HG03520 (cell line): ENCODE data around the gene SYT3.
"Not testable (repeated sequence)": the region's sequence is repeated elsewhere in the genome, so short reads cannot be mapped to it uniquely, and the experiment has no call there.

Experiments used
- ATAC-seq: cut with Tn5 transposase; IDR thresholded peaks from one replicate; pipeline ENCODE4 v1.9.1; 2021; ENCODE audit warnings: mild to moderate bottlenecking, moderate library complexity; ENCODE audit not compliant: unreplicated experiment

SYT3 gene

DNA sequence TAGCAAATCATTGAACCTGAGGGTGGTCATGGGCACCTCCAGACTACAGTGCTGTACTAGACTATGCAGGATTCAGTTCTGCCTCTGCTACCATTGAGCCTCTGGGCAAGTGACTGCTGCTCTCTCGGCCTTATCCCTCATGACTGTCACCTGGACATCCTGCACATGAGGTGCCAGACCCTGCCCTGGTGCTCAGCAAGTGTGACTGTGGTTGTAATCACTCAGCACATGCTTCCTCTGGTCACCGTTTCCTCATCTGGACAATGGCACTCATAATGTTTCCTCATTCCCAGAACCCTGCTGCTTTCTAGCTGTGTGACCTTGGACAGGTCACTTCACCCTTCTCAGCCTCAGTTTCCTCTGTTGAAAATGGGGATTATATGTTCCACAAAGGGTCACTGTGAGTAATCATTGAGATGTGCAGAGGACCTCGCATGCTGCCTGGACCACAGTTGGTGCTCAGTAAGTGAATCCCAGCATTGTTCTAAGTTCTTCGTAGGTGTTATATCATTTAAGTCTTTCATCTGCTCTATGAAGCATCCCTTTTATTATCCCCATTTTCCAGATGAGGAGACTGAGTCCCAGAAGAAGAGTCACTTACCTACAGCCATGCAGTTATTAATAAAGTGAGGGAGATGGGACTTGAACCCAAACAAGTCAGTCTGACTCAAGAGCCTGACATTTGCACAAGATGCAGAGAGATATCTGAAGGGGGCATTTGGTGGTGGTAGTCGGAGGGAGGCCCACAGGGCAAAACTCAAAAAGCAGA is 3.2 kb downstream of the SYT3 start:
- ATAC-seq = no peak

GRCh38 chr19:50633973-50634372 is 5.7 kb downstream of the SYT3 start:
- ATAC-seq = no peak

DNA sequence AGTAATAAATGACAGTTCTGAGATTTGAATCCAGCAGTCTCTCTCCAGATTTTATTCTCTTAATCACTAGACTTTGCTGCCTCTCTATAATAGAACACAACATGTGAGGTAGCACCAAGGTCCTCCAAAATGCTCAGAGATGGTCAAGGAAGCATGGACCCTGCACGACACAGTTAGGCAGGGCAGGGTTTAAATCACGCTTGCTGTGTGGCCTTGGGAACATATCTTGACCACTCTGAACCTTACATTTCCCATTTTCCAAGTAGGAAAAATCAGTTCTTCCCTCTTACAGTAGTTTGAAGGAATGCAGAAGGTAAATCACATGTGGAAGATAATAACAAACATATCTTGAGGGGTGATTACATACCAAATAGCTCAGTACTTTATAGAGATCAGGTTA is 6.3 kb downstream of the SYT3 start:
- ATAC-seq = no peak

GRCh38 chr19:50632151-50632835 is 7.4 kb downstream of the SYT3 start:
- no peak for ATAC-seq

DNA sequence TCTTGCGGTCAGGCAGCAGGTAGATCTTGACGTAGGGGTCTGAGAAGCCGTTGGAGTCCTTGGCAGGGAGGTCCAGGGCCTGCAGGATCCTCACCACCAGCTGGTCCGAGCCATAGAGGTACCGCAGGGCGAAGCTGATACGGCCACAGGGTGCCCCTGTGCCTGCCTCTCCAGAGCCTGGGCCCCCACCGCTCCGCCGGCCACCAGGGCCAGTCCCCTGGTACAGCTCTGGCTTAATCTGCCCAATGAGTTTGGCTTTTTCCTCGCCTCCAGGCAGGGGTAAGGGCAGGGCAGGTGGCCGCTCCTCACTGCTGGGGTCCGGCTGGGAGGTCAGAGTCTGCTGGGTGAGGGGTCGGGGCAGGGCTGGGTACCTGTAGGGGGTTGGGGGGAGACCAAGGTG is 9.9 kb downstream of the SYT3 start:
- ATAC-seq = no peak

DNA sequence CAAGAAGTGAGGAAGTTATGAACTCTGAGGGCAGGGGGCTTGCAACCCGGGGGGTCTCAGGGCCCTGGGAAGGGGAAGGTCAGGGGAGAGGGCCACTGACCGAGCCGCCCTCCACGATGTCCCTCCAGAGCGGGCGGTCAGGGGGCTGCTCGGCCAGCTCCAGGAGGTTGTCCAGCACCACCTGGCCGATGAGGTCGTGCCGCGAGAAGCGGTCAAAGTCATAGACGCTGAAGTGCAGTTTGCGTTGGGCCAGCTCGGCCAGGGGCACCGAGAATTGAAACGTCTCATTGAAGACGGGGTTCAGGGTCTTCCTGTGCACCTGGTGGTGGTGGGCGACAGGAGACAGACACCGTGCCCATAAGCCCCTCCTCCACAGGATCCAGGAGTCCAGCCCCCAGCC is 10.5 kb downstream of the SYT3 start:
- no peak for ATAC-seq

- ATAC-seq = no peak
These were observed 11.1 kb downstream of the SYT3 start for GRCh38 chr19:50628551-50628950.

GRCh38 chr19:50628146-50628545 is 11.5 kb downstream of the SYT3 start:
- no peak for ATAC-seq

DNA sequence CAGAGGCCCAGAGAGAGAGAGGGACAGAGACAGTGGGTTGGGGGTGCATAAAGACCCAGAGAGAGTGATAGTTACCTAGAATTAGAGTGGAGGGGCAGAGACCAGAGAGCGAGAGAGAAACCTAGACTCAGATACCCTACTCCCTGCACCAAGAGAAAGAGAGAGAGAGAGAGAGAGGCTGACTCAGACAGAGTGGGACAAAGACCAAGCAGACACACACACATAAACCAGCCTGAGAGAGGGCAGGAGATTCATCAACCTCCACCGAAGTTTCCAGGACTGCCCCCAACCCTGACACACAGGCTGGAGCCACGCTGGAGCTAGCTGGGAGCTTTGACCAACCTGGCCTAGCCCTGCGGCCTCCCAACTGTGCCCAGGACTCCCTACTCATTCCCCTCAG is 12.9 kb downstream of the SYT3 start:
- ATAC-seq = no peak

GRCh38 chr19:50626011-50626410 is 13.7 kb downstream of the SYT3 start:
- no peak for ATAC-seq

DNA sequence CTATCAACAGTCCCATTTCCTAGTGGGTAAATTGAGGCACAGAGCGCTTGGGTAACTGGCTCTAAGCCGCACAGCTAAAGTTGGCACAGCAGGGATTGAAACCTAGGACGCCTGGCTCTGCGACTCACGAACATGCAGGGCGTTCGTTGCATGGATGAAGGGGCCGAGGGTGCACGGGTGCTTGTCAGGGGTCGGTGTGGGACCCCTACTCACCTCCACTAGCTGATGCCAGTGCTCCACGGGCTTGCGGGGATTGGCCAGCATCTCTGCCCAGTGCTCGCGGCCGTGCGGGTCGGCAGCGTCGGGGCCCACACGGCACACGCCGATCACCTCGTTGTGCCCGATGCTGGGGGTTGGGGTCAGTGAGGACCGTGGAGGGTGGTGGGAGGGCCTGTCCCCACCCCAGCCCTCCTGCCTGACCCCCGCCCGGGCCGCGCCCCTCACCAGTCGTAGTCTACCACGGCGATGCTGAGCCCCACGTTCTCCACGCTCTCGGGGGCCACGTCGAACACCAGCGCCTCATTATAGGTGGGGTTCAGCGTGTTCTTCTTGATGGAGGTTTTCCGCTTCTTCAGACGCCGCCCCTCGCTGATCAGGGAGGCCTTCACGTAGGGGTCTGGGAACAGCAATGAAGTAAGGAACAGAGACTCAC is 14.6 kb downstream of the SYT3 start:
- ATAC-seq = no peak

GRCh38 chr19:50620394-50620906 is 19.2 kb downstream of the SYT3 start:
- not testable (repeated sequence) for ATAC-seq

DNA sequence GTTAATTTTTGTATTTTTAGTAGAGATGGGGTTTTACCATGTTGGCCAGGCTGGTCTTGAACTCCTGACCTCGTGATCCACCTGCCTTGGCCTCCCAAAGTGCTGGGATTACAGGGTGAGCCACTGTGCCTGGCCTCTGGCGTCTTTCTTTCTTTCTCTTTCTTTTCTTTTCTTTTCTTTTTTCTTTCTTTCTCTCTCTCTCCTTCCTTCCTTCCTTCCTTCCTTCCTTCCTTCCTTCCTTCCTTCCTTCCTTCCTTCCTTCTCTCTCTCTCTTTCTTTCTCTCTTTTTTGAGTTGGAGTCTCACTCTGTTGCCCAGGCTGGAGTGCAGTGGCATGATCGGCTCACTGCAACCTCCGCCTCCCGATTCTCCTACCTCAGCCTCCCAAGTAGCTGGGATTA is 20.5 kb downstream of the SYT3 start:
- ATAC-seq = not testable (repeated sequence)

GRCh38 chr19:50618379-50618778 is 21.3 kb downstream of the SYT3 start:
- not testable (repeated sequence) for ATAC-seq

- ATAC-seq = not testable (repeated sequence)
These were observed 26.9 kb downstream of the SYT3 start for GRCh38 chr19:50612504-50613404.

DNA sequence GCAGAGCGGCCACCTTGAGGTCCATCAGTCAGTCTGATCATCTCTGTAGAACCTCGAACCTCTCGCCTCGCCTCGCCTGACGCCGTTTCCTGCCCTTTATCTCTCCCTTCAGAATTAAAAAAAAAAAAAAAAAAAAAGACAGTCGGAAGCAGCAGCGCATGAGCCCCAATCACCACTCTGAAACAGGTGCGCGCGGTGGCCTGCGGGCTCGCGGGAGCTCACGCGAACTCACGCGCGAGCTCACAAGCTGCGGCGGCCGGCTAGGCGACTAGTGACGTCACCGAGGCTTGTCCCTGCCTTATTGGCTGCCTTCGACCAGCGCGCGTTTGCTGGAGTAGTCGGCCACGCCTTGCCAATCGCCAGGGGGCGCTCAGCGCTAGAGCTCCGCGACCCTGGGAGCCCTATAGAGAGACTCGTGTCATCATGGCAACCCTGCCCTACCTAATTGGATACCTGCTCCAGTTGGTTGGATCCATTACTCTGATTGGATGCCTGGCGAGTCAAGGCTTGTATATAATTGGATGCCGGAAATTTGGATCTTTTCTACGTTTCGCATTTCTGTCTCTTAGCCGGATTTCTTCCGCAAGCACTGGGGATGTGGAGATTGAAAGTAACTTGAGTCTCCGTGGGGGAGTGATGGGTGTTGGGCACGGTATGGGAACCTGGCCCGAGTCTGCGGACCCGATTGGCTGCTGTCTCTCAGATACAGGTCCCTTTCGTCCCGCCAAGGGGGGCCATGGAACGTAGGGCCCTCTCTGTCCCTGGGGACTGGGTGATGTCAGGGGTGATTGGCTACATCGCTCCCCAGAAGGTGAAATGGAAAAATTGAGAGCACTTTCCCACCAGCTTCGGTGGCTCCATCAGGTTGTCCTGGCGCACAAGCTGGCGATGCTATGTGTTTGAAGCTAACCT is 31.6 kb downstream of the SYT3 start:
- ATAC-seq = no peak

- ATAC-seq = no peak
These were observed 32.3 kb downstream of the SYT3 start for GRCh38 chr19:50607388-50607787.

GRCh38 chr19:50606059-50606836 is 33.4 kb downstream of the SYT3 start:
- not testable (repeated sequence) for ATAC-seq
